Measurements from ENCODE around the gene LOXL4. TPM values are rescaled to one million over a fixed set of nuclear protein-coding genes. Genes with fewer than 3 reads are reported as not detected.

LOXL4 gene
- total RNA-seq, 1 experiment from 2014 or later, result not detected

- H3K9me2 ChIP-seq (replicated peaks; ENCODE audit: insufficient read depth, low read length), result no peaks in the 10 kb centered on the region
- H3K4me2 ChIP-seq (ENCODE audit: low read depth, low read length, poor library complexity, severe bottlenecking), result no peak overlapping the region
- H3K4me3 ChIP-seq (ENCODE audit: low read length), result no peak overlapping the region
- H3K36me3 ChIP-seq (ENCODE audit: insufficient read depth, low read length), result no peaks in the 10 kb centered on the region
- no peak overlapping the region for H3K27ac ChIP-seq (ENCODE audit: low read length)
- H3K9me3 ChIP-seq (ENCODE audit: low read length), result no peaks in the 10 kb centered on the region
- no peaks in the 10 kb centered on the region for H3K27me3 ChIP-seq (ENCODE audit: low read length)
- H3K79me2 ChIP-seq (ENCODE audit: low read length), result peaks cover 41% of the 10 kb centered on the region
- no peak for DNase-seq
- H3K9ac ChIP-seq (ENCODE audit: low read length), result no peak overlapping the region
- no peaks in the 10 kb centered on the region for H4K20me1 ChIP-seq (ENCODE audit: insufficient read depth, low read depth, low read length)
- H3K4me1 ChIP-seq (ENCODE audit: low read length), result no peaks in the 10 kb centered on the region
- no peak overlapping the region for H2AFZ ChIP-seq (ENCODE audit: low read length)
Measured at GRCh38 chr10:98224996-98225395, 43.0 kb downstream of the LOXL4 start.

- peaks cover 46% of the 10 kb centered on the region for H3K79me2 ChIP-seq (ENCODE audit: low read length)
- H3K4me2 ChIP-seq (ENCODE audit: low read depth, low read length, poor library complexity, severe bottlenecking), result no peak overlapping the region
- H2AFZ ChIP-seq (ENCODE audit: low read length), result no peak overlapping the region
- no peaks in the 10 kb centered on the region for H3K9me2 ChIP-seq (replicated peaks; ENCODE audit: insufficient read depth, low read length)
- H3K27ac ChIP-seq (ENCODE audit: low read length), result no peak overlapping the region
- no peaks in the 10 kb centered on the region for H3K27me3 ChIP-seq (ENCODE audit: low read length)
- DNase-seq, result no peak
- no peaks in the 10 kb centered on the region for H4K20me1 ChIP-seq (ENCODE audit: insufficient read depth, low read depth, low read length)
- H3K4me3 ChIP-seq (ENCODE audit: low read length), result no peak overlapping the region
- no peaks in the 10 kb centered on the region for H3K4me1 ChIP-seq (ENCODE audit: low read length)
- no peak overlapping the region for H3K9ac ChIP-seq (ENCODE audit: low read length)
- H3K36me3 ChIP-seq (ENCODE audit: insufficient read depth, low read length), result no peaks in the 10 kb centered on the region
- no peaks in the 10 kb centered on the region for H3K9me3 ChIP-seq (ENCODE audit: low read length)
Measured at GRCh38 chr10:98224509-98224908, 43.5 kb downstream of the LOXL4 start.

GRCh38 chr10:98223874-98224273 lies 44.1 kb downstream of the LOXL4 start:
- no peak overlapping the region for H2AFZ ChIP-seq (ENCODE audit: low read length)
- no peak overlapping the region for H3K27ac ChIP-seq (ENCODE audit: low read length)
- no peaks in the 10 kb centered on the region for H3K27me3 ChIP-seq (ENCODE audit: low read length)
- no peaks in the 10 kb centered on the region for H3K4me1 ChIP-seq (ENCODE audit: low read length)
- H3K4me3 ChIP-seq (ENCODE audit: low read length), result no peak overlapping the region
- no peaks in the 10 kb centered on the region for H3K9me2 ChIP-seq (replicated peaks; ENCODE audit: insufficient read depth, low read length)
- no peak for DNase-seq
- no peaks in the 10 kb centered on the region for H4K20me1 ChIP-seq (ENCODE audit: insufficient read depth, low read depth, low read length)
- no peak overlapping the region for H3K4me2 ChIP-seq (ENCODE audit: low read depth, low read length, poor library complexity, severe bottlenecking)
- H3K36me3 ChIP-seq (ENCODE audit: insufficient read depth, low read length), result no peaks in the 10 kb centered on the region
- H3K79me2 ChIP-seq (ENCODE audit: low read length), result peaks cover 52% of the 10 kb centered on the region
- H3K9me3 ChIP-seq (ENCODE audit: low read length), result no peaks in the 10 kb centered on the region
- no peak overlapping the region for H3K9ac ChIP-seq (ENCODE audit: low read length)

- Histone ChIP-seq H3K79me2 (ENCODE audit: low read length) (peaks cover 65% of the 10 kb centered on the region), H4K20me1 (ENCODE audit: insufficient read depth, low read depth, low read length) (no peaks in the 10 kb centered on the region), H3K4me2 (ENCODE audit: low read depth, low read length, poor library complexity, severe bottlenecking) (no peak overlapping the region), H3K4me1 (ENCODE audit: low read length) (no peaks in the 10 kb centered on the region), H3K9ac (ENCODE audit: low read length) (no peak overlapping the region), H3K27me3 (ENCODE audit: low read length) (no peaks in the 10 kb centered on the region), H3K9me3 (ENCODE audit: low read length) (no peaks in the 10 kb centered on the region), H2AFZ (ENCODE audit: low read length) (no peak overlapping the region), H3K4me3 (ENCODE audit: low read length) (no peak overlapping the region), H3K36me3 (ENCODE audit: insufficient read depth, low read length) (no peaks in the 10 kb centered on the region; the same call in 1 of the 2 replicates), H3K9me2 (replicated peaks; ENCODE audit: insufficient read depth, low read length) (no peaks in the 10 kb centered on the region), H3K27ac (ENCODE audit: low read length) (no peak overlapping the region)
- DNase-seq, result no peak
Measured at GRCh38 chr10:98217801-98218200, 50.2 kb downstream of the LOXL4 start.

GRCh38 chr10:98215373-98215772 lies 52.6 kb downstream of the LOXL4 start:
- Histone ChIP-seq H3K9me2 (replicated peaks; ENCODE audit: insufficient read depth, low read length) (no peaks in the 10 kb centered on the region), H3K36me3 (ENCODE audit: insufficient read depth, low read length) (peaks cover 3% of the 10 kb centered on the region), H2AFZ (ENCODE audit: low read length) (no peak overlapping the region), H3K4me3 (ENCODE audit: low read length) (no peak overlapping the region), H3K4me1 (ENCODE audit: low read length) (no peaks in the 10 kb centered on the region), H3K9ac (ENCODE audit: low read length) (no peak overlapping the region), H3K79me2 (ENCODE audit: low read length) (peaks cover 87% of the 10 kb centered on the region), H3K27me3 (ENCODE audit: low read length) (no peaks in the 10 kb centered on the region), H4K20me1 (ENCODE audit: insufficient read depth, low read depth, low read length) (no peaks in the 10 kb centered on the region), H3K4me2 (ENCODE audit: low read depth, low read length, poor library complexity, severe bottlenecking) (no peak overlapping the region), H3K9me3 (ENCODE audit: low read length) (no peaks in the 10 kb centered on the region), H3K27ac (ENCODE audit: low read length) (no peak overlapping the region)
- no peak for DNase-seq

GRCh38 chr10:98213740-98214139 lies 54.3 kb downstream of the LOXL4 start:
- Histone ChIP-seq H3K9ac (ENCODE audit: low read length) (no peak overlapping the region), H2AFZ (ENCODE audit: low read length) (no peak overlapping the region), H3K4me1 (ENCODE audit: low read length) (no peaks in the 10 kb centered on the region), H3K27me3 (ENCODE audit: low read length) (no peaks in the 10 kb centered on the region), H3K4me2 (ENCODE audit: low read depth, low read length, poor library complexity, severe bottlenecking) (no peak overlapping the region), H3K9me2 (replicated peaks; ENCODE audit: insufficient read depth, low read length) (no peaks in the 10 kb centered on the region), H3K36me3 (ENCODE audit: insufficient read depth, low read length) (peaks cover 3% of the 10 kb centered on the region), H4K20me1 (ENCODE audit: insufficient read depth, low read depth, low read length) (no peaks in the 10 kb centered on the region), H3K9me3 (ENCODE audit: low read length) (no peaks in the 10 kb centered on the region), H3K79me2 (ENCODE audit: low read length) (peaks cover 82% of the 10 kb centered on the region), H3K4me3 (ENCODE audit: low read length) (no peak overlapping the region), H3K27ac (ENCODE audit: low read length) (no peak overlapping the region)
- DNase-seq, result no peak

GRCh38 chr10:98212196-98212595 lies 55.8 kb downstream of the LOXL4 start:
- H3K4me2 ChIP-seq (ENCODE audit: low read depth, low read length, poor library complexity, severe bottlenecking), result no peak overlapping the region

GRCh38 chr10:98209441-98209840 lies 58.6 kb downstream of the LOXL4 start:
- peaks cover 3% of the 10 kb centered on the region; the same call in 1 of the 2 replicates for H3K36me3 ChIP-seq (ENCODE audit: insufficient read depth, low read length)
- no peaks in the 10 kb centered on the region for H4K20me1 ChIP-seq (ENCODE audit: insufficient read depth, low read depth, low read length)
- no peaks in the 10 kb centered on the region for H3K9me2 ChIP-seq (replicated peaks; ENCODE audit: insufficient read depth, low read length)
- no peak overlapping the region for H3K9ac ChIP-seq (ENCODE audit: low read length)
- no peak overlapping the region for H3K4me2 ChIP-seq (ENCODE audit: low read depth, low read length, poor library complexity, severe bottlenecking)
- H3K79me2 ChIP-seq (ENCODE audit: low read length), result peaks cover 57% of the 10 kb centered on the region
- no peak overlapping the region for H3K4me3 ChIP-seq (ENCODE audit: low read length)
- no peak for DNase-seq
- no peak overlapping the region for H2AFZ ChIP-seq (ENCODE audit: low read length)
- H3K27ac ChIP-seq (ENCODE audit: low read length), result no peak overlapping the region
- H3K9me3 ChIP-seq (ENCODE audit: low read length), result no peaks in the 10 kb centered on the region
- peaks cover 5% of the 10 kb centered on the region; the same call in 1 of the 2 replicates for H3K4me1 ChIP-seq (ENCODE audit: low read length)
- no peaks in the 10 kb centered on the region for H3K27me3 ChIP-seq (ENCODE audit: low read length)

More at GRCh38 chr10:98212196-98212595, 55.8 kb downstream of the LOXL4 start:
- no peaks in the 10 kb centered on the region for H4K20me1 ChIP-seq (ENCODE audit: insufficient read depth, low read depth, low read length)
- no peak overlapping the region for H3K27ac ChIP-seq (ENCODE audit: low read length)
- H3K9me3 ChIP-seq (ENCODE audit: low read length), result no peaks in the 10 kb centered on the region
- no peak overlapping the region for H2AFZ ChIP-seq (ENCODE audit: low read length)
- H3K36me3 ChIP-seq (ENCODE audit: insufficient read depth, low read length), result peaks cover 3% of the 10 kb centered on the region
- H3K79me2 ChIP-seq (ENCODE audit: low read length), result peaks cover 68% of the 10 kb centered on the region
- no peaks in the 10 kb centered on the region for H3K9me2 ChIP-seq (replicated peaks; ENCODE audit: insufficient read depth, low read length)
- H3K9ac ChIP-seq (ENCODE audit: low read length), result no peak overlapping the region
- H3K4me3 ChIP-seq (ENCODE audit: low read length), result no peak overlapping the region
- no peak for DNase-seq
- no peaks in the 10 kb centered on the region for H3K4me1 ChIP-seq (ENCODE audit: low read length)
- no peaks in the 10 kb centered on the region for H3K27me3 ChIP-seq (ENCODE audit: low read length)

GRCh38 chr10:98208925-98209324 lies 59.1 kb downstream of the LOXL4 start:
- Histone ChIP-seq H3K9me2 (replicated peaks; ENCODE audit: insufficient read depth, low read length) (no peaks in the 10 kb centered on the region), H4K20me1 (ENCODE audit: insufficient read depth, low read depth, low read length) (no peaks in the 10 kb centered on the region), H3K9me3 (ENCODE audit: low read length) (no peaks in the 10 kb centered on the region), H3K79me2 (ENCODE audit: low read length) (peaks cover 52% of the 10 kb centered on the region), H3K4me3 (ENCODE audit: low read length) (no peak overlapping the region), H3K9ac (ENCODE audit: low read length) (no peak overlapping the region), H3K36me3 (ENCODE audit: insufficient read depth, low read length) (peaks cover 3% of the 10 kb centered on the region; the same call in 1 of the 2 replicates), H3K27me3 (ENCODE audit: low read length) (no peaks in the 10 kb centered on the region), H3K4me1 (ENCODE audit: low read length) (peaks cover 5% of the 10 kb centered on the region; the same call in 1 of the 2 replicates), H3K4me2 (ENCODE audit: low read depth, low read length, poor library complexity, severe bottlenecking) (no peak overlapping the region), H3K27ac (ENCODE audit: low read length) (no peak overlapping the region), H2AFZ (ENCODE audit: low read length) (no peak overlapping the region)
- no peak for DNase-seq

Data from Karpas-422 (cell line).